Hepatocyte (in vitro differentiated cells): Measurements from ENCODE around the gene WBP1L. TPM values are rescaled to one million over a fixed set of nuclear protein-coding genes. Genes with fewer than 3 reads are reported as not detected.
"Not testable (repeated sequence)": the region's sequence is repeated elsewhere in the genome, so short reads cannot be mapped to it uniquely, and the experiment has no call there.

Experiments used
- DNase-seq: peaks from one replicate; pipeline ENCODE4 v3.0.0-alpha.2; 2016; ENCODE audit warnings: low spot score
- H2AFZ ChIP-seq: fragments of 200-600 bp; sonication (generic); 2 replicates; pipeline ENCODE4 v1.6.0; 2016; ENCODE audit warnings: antibody characterized with exemption, mild to moderate bottlenecking
- H3K27ac ChIP-seq: fragments of 200-600 bp; sonication (generic); 2 replicates; pipeline ENCODE4 v1.5.1; 2016; ENCODE audit warnings: mild to moderate bottlenecking
- H3K27me3 ChIP-seq: fragments of 200-600 bp; sonication (generic); 2 replicates; pipeline ENCODE4 v1.6.1; 2016
- H3K36me3 ChIP-seq: fragments of 200-600 bp; sonication (generic); replicated peaks from 2 replicates; pipeline ENCODE4 v1.5.1; 2016; ENCODE audit warnings: low read depth; ENCODE audit not compliant: insufficient read depth
- H3K4me1 ChIP-seq: fragments of 200-600 bp; sonication (generic); 2 replicates; pipeline ENCODE4 v1.5.1; 2016; ENCODE audit warnings: mild to moderate bottlenecking, moderate library complexity; ENCODE audit not compliant: insufficient read depth
- H3K4me2 ChIP-seq: fragments of 200-600 bp; sonication (generic); 2 replicates; pipeline ENCODE4 v1.6.0; 2016
- H3K4me3 ChIP-seq: fragments of 200-600 bp; sonication (generic); 2 replicates; pipeline ENCODE4 v1.5.1; 2016; ENCODE audit warnings: mild to moderate bottlenecking
- H3K79me2 ChIP-seq: fragments of 200-600 bp; sonication (generic); 2 replicates; pipeline ENCODE4 v1.6.0; 2017; ENCODE audit warnings: mild to moderate bottlenecking
- H3K9me2 ChIP-seq: fragments of 200-600 bp; sonication (generic); replicated peaks from 2 replicates; pipeline ENCODE4 v1.6.0; 2017; ENCODE audit warnings: mild to moderate bottlenecking; ENCODE audit not compliant: insufficient read depth
- H3K9me3 ChIP-seq: fragments of 200-600 bp; sonication (generic); 2 replicates; pipeline ENCODE4 v1.5.1; 2016; ENCODE audit warnings: low read depth, mild to moderate bottlenecking
- H4K20me1 ChIP-seq: fragments of 200-600 bp; sonication (generic); 2 replicates; pipeline ENCODE4 v1.6.0; 2016; ENCODE audit warnings: mild to moderate bottlenecking; ENCODE audit not compliant: insufficient read depth, poor library complexity, severe bottlenecking
- CTCF ChIP-seq: fragments of 200-600 bp; sonication (generic); IDR thresholded peaks from 2 replicates; pipeline ENCODE4 v1.5.1; 2016; ENCODE audit warnings: antibody characterized with exemption, mild to moderate bottlenecking; ENCODE audit not compliant: poor library complexity
- EZH2 ChIP-seq: fragments of 200-600 bp; sonication (generic); IDR thresholded peaks from 2 replicates; pipeline ENCODE4 v1.6.1; 2016; ENCODE audit warnings: antibody characterized with exemption, mild to moderate bottlenecking, borderline replicate concordance
- EZH2phosphoT487 ChIP-seq: fragments of 200-600 bp; sonication (generic); IDR thresholded peaks from one replicate; pipeline ENCODE4 v1.6.1; 2018; ENCODE audit warnings: antibody characterized with exemption, mild to moderate bottlenecking, low read depth, moderate library complexity; ENCODE audit not compliant: unreplicated experiment, severe bottlenecking
- WGBS: methylation state at CpG from one replicate; pipeline ENCODE4 v1.1.6; 2016; ENCODE audit warnings: low lambda C conversion rate; ENCODE audit errors: missing lambda C conversion rate; 5-methylcytosine and 5-hydroxymethylcytosine counted together
- polyA plus RNA-seq: library from polyadenylated mRNA; unstranded; fragments of >200 nt; fragmentation: Nextera tagmentation; extraction: Ambion mirVana; gene quantifications from 2 replicates; pipeline ENCODE4 v1.2.1, GENCODE V29; 2016
- total RNA-seq: library from RNA; depleted of rRNA; stranded (reverse); fragments of >200 nt; gene quantifications from 2 replicates; pipeline ENCODE4 v1.2.3, GENCODE V29; 2014

Gene WBP1L
- total and polyA plus RNA-seq, 2 experiments from 2014 or later: 21.6 to 57.1 TPM

GRCh38 chr10:102817175-102817574 lies 73.4 kb downstream of the WBP1L start:
- 96% methylated on average over 3 of the region's 4 CpGs for WGBS
- Histone ChIP-seq H3K4me3 (no peak overlapping the region), H4K20me1 (no peaks in the 10 kb centered on the region), H3K4me1 (peaks cover 24% of the 10 kb centered on the region), H3K79me2 (no peaks in the 10 kb centered on the region), H3K27ac (no peak overlapping the region), H3K4me2 (no peak overlapping the region), H3K9me3 (no peaks in the 10 kb centered on the region), H3K9me2 (no peaks in the 10 kb centered on the region), H2AFZ (no peak overlapping the region), H3K36me3 (no peaks in the 10 kb centered on the region), H3K27me3 (no peaks in the 10 kb centered on the region)
- DNase-seq: no peak
- TF ChIP-seq CTCF: no peak
- no peak for TF ChIP-seq EZH2phosphoT487
- no peak for TF ChIP-seq EZH2

- H3K4me3 ChIP-seq: no peak overlapping the region
- no peak overlapping the region for H2AFZ ChIP-seq
- H3K9me3 ChIP-seq: no peaks in the 10 kb centered on the region
- H3K79me2 ChIP-seq: no peaks in the 10 kb centered on the region
- no peaks in the 10 kb centered on the region for H4K20me1 ChIP-seq
- no peak for DNase-seq
- no peak for TF ChIP-seq CTCF
- TF ChIP-seq EZH2: no peak
- no peak for TF ChIP-seq EZH2phosphoT487
- H3K4me1 ChIP-seq: peaks cover 17% of the 10 kb centered on the region
- 61% methylated on average over 6 of the region's 6 CpGs for WGBS
- peak overlapping the region; percentile 81 for H3K27ac ChIP-seq
- H3K9me2 ChIP-seq: no peaks in the 10 kb centered on the region
- H3K27me3 ChIP-seq: no peaks in the 10 kb centered on the region
- no peak overlapping the region for H3K4me2 ChIP-seq
- H3K36me3 ChIP-seq: no peaks in the 10 kb centered on the region
Observed at GRCh38 chr10:102819054-102819453, 75.3 kb downstream of the WBP1L start.

GRCh38 chr10:102820008-102820407 lies 76.3 kb downstream of the WBP1L start:
- H4K20me1 ChIP-seq, H3K9me2 ChIP-seq, H3K9me3 ChIP-seq, H3K79me2 ChIP-seq, H2AFZ ChIP-seq, DNase-seq, H3K27ac ChIP-seq, H3K4me2 ChIP-seq, H3K27me3 ChIP-seq, H3K36me3 ChIP-seq, H3K4me3 ChIP-seq: not testable (repeated sequence)
- H3K4me1 ChIP-seq: peaks cover 12% of the 10 kb centered on the region
- 97% methylated on average over 5 of the region's 5 CpGs for WGBS

- no peak overlapping the region for H3K27ac ChIP-seq
- H3K4me1 ChIP-seq: no peaks in the 10 kb centered on the region
- H3K27me3 ChIP-seq: no peaks in the 10 kb centered on the region
- no peaks in the 10 kb centered on the region for H4K20me1 ChIP-seq
- H3K4me3 ChIP-seq: no peak overlapping the region
- no peaks in the 10 kb centered on the region for H3K36me3 ChIP-seq
- no peaks in the 10 kb centered on the region for H3K9me2 ChIP-seq
- H3K79me2 ChIP-seq: no peaks in the 10 kb centered on the region
- H3K9me3 ChIP-seq: no peaks in the 10 kb centered on the region
- H2AFZ ChIP-seq: no peak overlapping the region
- no peak overlapping the region for H3K4me2 ChIP-seq
- no peak for DNase-seq
- TF ChIP-seq EZH2phosphoT487 (no peak), CTCF (no peak), EZH2 (no peak)
- 91% methylated on average over 12 of the region's 12 CpGs for WGBS
Observed at GRCh38 chr10:102822222-102822621, 78.5 kb downstream of the WBP1L start.
